22Rv1 (cell line): ENCODE measurements around the gene ATXN10.

Experiments used
- CTCF ChIP-seq: fragments of 450-650 bp; IDR thresholded peaks from 2 replicates; pipeline ENCODE4 v1.5.1; 2017; ENCODE audit warnings: mild to moderate bottlenecking
- ZFX ChIP-seq: fragments of 450-650 bp; IDR thresholded peaks from 2 replicates; pipeline ENCODE4 v1.6.1; 2017; ENCODE audit warnings: antibody characterized with exemption, borderline replicate concordance

- no peak for TF ChIP-seq CTCF
- TF ChIP-seq ZFX: no peak
These were observed 18.4 kb downstream of the ATXN10 start for GRCh38 chr22:45690008-45690407.
